GM21529 (cell line): ENCODE measurements around the gene GPR160.
"Not testable (repeated sequence)": the region's sequence is repeated elsewhere in the genome, so short reads cannot be mapped to it uniquely, and the experiment has no call there.

ENCODE experiments used
- ATAC-seq: cut with Tn5 transposase; IDR thresholded peaks from one replicate; pipeline ENCODE4 v1.9.1; 2021; ENCODE audit not compliant: unreplicated experiment

Gene GPR160

GRCh38 chr3:170109579-170110293 lies 71.9 kb downstream of the GPR160 start:
- ATAC-seq: no peak

GRCh38 chr3:170111147-170111771 lies 73.5 kb downstream of the GPR160 start:
- ATAC-seq: no peak

DNA sequence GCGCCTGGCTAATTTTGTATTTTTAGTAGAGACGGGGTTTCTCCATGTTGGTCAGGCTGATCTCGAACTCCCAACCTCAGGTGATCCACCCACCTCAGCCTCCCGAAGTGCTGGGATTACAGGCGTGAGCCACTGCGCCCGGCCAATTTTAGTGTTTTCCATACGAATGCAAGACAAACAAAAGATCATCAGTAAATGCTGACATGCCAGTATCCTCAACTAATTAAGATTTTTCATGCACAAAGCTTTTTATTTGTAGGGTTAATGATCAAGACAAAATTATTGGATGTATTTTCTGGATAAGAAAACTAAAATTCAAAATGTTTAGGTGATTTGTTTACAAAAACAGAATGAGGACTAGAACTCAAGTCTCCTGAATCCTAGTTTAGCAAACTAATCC lies 76.4 kb downstream of the GPR160 start:
- ATAC-seq: not testable (repeated sequence)

GRCh38 chr3:170117134-170117533 lies 79.3 kb downstream of the GPR160 start:
- no peak for ATAC-seq

DNA sequence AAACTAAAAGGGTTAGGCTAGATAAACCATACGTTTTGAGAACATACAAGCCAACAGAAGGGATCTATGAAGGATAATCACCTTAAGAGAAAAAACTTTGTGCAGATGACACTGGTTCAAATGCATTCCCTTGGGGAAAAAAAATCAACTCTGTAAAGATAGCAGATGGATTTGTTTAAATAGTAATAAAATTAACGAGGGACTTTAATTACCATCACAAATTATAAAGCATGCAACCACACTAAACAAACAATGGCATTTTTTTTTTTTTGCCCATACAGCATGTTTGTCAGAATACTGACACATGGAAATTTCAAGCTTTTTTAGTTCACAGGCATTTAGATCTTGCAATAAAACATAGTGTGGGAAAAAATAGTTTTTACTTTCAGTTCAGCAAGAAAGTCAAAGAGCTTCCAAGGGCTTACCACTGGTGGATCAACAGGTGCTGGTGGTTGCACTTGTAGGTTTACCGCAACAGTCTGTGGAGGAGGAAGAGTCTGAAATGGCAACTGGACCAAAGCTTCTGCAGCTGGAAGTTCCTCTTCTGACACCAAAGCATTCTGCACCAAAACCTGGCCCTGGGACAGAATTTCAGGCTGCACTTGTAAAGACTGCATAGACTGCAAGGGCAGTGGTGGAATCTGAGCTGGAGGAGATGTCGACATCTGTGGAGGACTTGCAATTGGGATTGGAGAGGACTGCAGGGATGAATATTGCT lies 90.6 kb downstream of the GPR160 start:
- ATAC-seq: peak; percentile 95

GRCh38 chr3:170128977-170129431 lies 91.2 kb downstream of the GPR160 start:
- ATAC-seq: peak; percentile 35

DNA sequence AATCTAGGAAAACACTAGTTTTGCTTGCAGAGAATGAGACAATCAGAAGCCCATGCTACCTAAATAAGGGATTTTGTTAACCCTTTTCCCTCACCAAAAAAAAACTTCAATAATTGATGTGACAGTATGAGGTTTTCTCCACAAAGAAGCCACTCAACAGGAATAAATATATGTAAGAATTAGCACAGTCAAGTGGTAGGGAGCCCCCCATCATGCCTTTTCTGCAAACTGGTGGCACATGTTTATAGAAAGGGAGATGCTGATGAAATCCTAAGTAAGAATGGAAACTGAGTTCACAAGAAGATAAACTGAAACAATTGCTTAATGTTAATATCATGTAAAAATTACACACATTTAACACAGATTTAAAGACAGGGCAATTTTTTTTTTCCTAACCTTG lies 92.7 kb downstream of the GPR160 start:
- no peak for ATAC-seq

DNA sequence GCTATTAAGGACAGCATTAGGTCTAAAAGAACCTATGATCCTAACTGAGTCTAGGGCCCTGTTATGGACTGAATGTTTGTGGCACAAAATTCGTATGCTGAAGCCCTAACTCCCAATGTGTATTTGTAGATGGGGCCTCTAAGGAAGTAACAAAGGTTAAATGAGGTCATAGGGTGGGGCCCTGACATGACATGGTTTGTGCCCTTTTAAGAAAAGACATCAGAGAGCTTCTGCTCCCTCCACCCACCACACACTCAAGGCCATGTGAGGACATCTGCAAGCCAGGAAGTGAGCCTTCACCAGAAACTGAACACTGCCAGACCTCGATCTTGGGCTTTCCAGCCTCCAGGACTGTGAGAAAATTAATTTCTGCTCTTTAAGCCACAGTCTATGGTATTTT lies 94.5 kb downstream of the GPR160 start:
- ATAC-seq: no peak
